Panc1 (cell line): Measurements from ENCODE around the gene FNDC4. TPM values are rescaled to one million over a fixed set of nuclear protein-coding genes. Genes with fewer than 3 reads are reported as not detected.

Source experiments
- ATAC-seq: fragments of 200-7000 bp; cut with Tn5 transposase; 2 replicates; pipeline ENCODE4 v1.9.1; 2020; ENCODE audit warnings: mild to moderate bottlenecking, moderate library complexity
- BruUV-seq: library from RNA; stranded (reverse); fragments of 400-500 nt; replicated peaks from 2 replicates; lab custom pipeline; 2021; lab: Mats Ljungman, UMichigan
- CTCF ChIA-PET: fragments of 300-600 bp; sonication (Branson Sonifier 250); formaldehyde crosslinking; loops from one replicate; lab custom pipeline; 2022; ENCODE audit warnings: antibody characterized with exemption; lab: Charles Lee
- POLR2A ChIA-PET: fragments of 300-600 bp; sonication (Branson Sonifier 250); formaldehyde crosslinking; loops from one replicate; lab custom pipeline; 2022; ENCODE audit warnings: antibody characterized with exemption; lab: Charles Lee
- DNase-seq: peaks from one replicate; pipeline ENCODE4 v3.0.0-alpha.2; 2010; ENCODE audit warnings: low read depth, low spot score
- H3K27ac ChIP-seq: 2 replicates; pipeline ENCODE4 v1.5.1; 2011; ENCODE audit warnings: mild to moderate bottlenecking, low read length, inconsistent platforms
- H3K27me3 ChIP-seq: fragments of 200-500 bp; sonication (Bioruptor generic); 2 replicates; pipeline ENCODE4 v1.6.0; 2014; ENCODE audit warnings: low read length, inconsistent platforms; ENCODE audit not compliant: control insufficient read depth, insufficient read depth
- H3K36me3 ChIP-seq: fragments of 200-500 bp; sonication (Bioruptor generic); 2 replicates; pipeline ENCODE4 v1.5.1; 2014; ENCODE audit warnings: inconsistent platforms, mild to moderate bottlenecking, low read length, moderate library complexity; ENCODE audit not compliant: control insufficient read depth, insufficient read depth
- H3K4me1 ChIP-seq: 2 replicates; pipeline ENCODE4 v1.5.1; 2011; ENCODE audit warnings: inconsistent platforms, mild to moderate bottlenecking, low read length, moderate library complexity; ENCODE audit not compliant: control insufficient read depth, insufficient read depth
- H3K4me3 ChIP-seq, 2 experiments: 2 replicates each; pipeline ENCODE4 v1.5.1; 2011 to 2012; ENCODE audit warnings: low read depth in 2 of 2, low read length in 2 of 2, mild to moderate bottlenecking in 2 of 2, inconsistent platforms in 1 of 2, moderate library complexity in 1 of 2
- H3K9me3 ChIP-seq: fragments of 200-500 bp; sonication (Bioruptor generic); 2 replicates; pipeline ENCODE4 v1.5.1; 2014; ENCODE audit warnings: low read depth, mild to moderate bottlenecking, inconsistent platforms, low read length, moderate library complexity; ENCODE audit not compliant: control insufficient read depth, insufficient read depth
- POLR2AphosphoS5 ChIP-seq: IDR thresholded peaks from 2 replicates; pipeline ENCODE4 v1.6.1; 2012; ENCODE audit warnings: mild to moderate bottlenecking, low read depth, low read length, moderate library complexity
- SIN3A ChIP-seq: IDR thresholded peaks from 2 replicates; pipeline ENCODE4 v1.6.1; 2012; ENCODE audit warnings: low read depth, mild to moderate bottlenecking, low read length, moderate library complexity, borderline replicate concordance; ENCODE audit not compliant: insufficient read depth
- TCF7L2 ChIP-seq: IDR thresholded peaks from 2 replicates; pipeline ENCODE4 v1.6.1; 2011; ENCODE audit warnings: mild to moderate bottlenecking, low read depth, low read length, inconsistent platforms
- in situ Hi-C: cut with HindIII; loops from 2 replicates; pipeline ENCODE4 v1.10.0; 2016; ENCODE audit warnings: low sequenced_read_pairs, low pct_unique_long_range_greater_than_20kb
- intact Hi-C: fragments of 100-400 bp; cut with micrococcal nuclease; formaldehyde crosslinking; loops from one replicate; pipeline ENCODE4 v1.10.0; 2022; ENCODE audit not compliant: unreplicated experiment
- total RNA-seq: library from RNA; stranded (reverse); gene quantifications from one replicate; pipeline ENCODE4 v1.2.1, GENCODE V29; 2021; ENCODE audit not compliant: unreplicated experiment
- TF ChIP-seq, protein P1 (sequence below), 2 experiments: IDR thresholded peaks; 2 replicates each; pipeline ENCODE4 v1.6.1; 2011 to 2012; ENCODE audit warnings: low read depth in 2 of 2, control low read depth in 1 of 2, low read length in 1 of 2, mild to moderate bottlenecking in 1 of 2, moderate library complexity in 1 of 2; ENCODE audit not compliant: insufficient read depth in 1 of 2
- TF ChIP-seq, protein P2 (sequence below): fragments of 450-650 bp; IDR thresholded peaks from 2 replicates; pipeline ENCODE4 v1.5.1; 2017; ENCODE audit warnings: mild to moderate bottlenecking

The FNDC4 gene
- total RNA-seq, 1 experiment from 2014 or later = 1.3 TPM

DNA sequence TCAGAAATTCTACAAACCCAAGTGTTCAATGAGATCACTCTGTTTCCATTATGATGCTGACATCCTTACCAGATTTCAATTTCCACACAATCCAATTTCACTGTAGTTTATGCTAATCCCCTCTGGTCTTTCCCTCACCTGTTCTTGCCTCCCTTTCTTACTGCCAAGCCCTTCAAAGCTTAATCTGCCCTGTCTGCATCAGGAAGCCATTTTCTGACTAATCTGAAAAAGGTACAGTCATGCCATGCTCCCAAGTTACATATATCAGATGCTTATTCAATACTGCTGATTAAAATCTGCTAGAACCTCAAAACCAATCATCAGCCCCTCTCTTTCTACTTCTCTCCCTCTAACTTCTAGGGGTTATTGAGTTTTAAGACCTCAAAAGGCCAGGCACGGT lies 43.9 kb downstream of the FNDC4 start:
- Histone ChIP-seq H3K4me1 (no peaks in the 10 kb centered on the region), H3K9me3 (no peaks in the 10 kb centered on the region), H3K27ac (no peak overlapping the region), H3K4me3 (no peak overlapping the region), H3K36me3 (no peaks in the 10 kb centered on the region), H3K27me3 (no peaks in the 10 kb centered on the region)
- DNase-seq (no peak), ATAC-seq (no peak)
- intact Hi-C loops = no loop called here
- BruUV-seq = no TSS peak
- POLR2A ChIA-PET = no interaction called here
- in situ Hi-C loops = no loop called here
- TF ChIP-seq, protein P1, sequence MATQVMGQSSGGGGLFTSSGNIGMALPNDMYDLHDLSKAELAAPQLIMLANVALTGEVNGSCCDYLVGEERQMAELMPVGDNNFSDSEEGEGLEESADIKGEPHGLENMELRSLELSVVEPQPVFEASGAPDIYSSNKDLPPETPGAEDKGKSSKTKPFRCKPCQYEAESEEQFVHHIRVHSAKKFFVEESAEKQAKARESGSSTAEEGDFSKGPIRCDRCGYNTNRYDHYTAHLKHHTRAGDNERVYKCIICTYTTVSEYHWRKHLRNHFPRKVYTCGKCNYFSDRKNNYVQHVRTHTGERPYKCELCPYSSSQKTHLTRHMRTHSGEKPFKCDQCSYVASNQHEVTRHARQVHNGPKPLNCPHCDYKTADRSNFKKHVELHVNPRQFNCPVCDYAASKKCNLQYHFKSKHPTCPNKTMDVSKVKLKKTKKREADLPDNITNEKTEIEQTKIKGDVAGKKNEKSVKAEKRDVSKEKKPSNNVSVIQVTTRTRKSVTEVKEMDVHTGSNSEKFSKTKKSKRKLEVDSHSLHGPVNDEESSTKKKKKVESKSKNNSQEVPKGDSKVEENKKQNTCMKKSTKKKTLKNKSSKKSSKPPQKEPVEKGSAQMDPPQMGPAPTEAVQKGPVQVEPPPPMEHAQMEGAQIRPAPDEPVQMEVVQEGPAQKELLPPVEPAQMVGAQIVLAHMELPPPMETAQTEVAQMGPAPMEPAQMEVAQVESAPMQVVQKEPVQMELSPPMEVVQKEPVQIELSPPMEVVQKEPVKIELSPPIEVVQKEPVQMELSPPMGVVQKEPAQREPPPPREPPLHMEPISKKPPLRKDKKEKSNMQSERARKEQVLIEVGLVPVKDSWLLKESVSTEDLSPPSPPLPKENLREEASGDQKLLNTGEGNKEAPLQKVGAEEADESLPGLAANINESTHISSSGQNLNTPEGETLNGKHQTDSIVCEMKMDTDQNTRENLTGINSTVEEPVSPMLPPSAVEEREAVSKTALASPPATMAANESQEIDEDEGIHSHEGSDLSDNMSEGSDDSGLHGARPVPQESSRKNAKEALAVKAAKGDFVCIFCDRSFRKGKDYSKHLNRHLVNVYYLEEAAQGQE (IDR thresholded peaks at IDR 0.05; ENCODE audit: insufficient read depth in 1 of 2, low read depth in 2 of 2, low read length in 1 of 2) = no peak
- no peak for TF ChIP-seq TCF7L2
- TF ChIP-seq POLR2AphosphoS5 = no peak
- no peak for TF ChIP-seq SIN3A
- TF ChIP-seq, protein P2, sequence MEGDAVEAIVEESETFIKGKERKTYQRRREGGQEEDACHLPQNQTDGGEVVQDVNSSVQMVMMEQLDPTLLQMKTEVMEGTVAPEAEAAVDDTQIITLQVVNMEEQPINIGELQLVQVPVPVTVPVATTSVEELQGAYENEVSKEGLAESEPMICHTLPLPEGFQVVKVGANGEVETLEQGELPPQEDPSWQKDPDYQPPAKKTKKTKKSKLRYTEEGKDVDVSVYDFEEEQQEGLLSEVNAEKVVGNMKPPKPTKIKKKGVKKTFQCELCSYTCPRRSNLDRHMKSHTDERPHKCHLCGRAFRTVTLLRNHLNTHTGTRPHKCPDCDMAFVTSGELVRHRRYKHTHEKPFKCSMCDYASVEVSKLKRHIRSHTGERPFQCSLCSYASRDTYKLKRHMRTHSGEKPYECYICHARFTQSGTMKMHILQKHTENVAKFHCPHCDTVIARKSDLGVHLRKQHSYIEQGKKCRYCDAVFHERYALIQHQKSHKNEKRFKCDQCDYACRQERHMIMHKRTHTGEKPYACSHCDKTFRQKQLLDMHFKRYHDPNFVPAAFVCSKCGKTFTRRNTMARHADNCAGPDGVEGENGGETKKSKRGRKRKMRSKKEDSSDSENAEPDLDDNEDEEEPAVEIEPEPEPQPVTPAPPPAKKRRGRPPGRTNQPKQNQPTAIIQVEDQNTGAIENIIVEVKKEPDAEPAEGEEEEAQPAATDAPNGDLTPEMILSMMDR = no peak
- CTCF ChIA-PET = no interaction called here

DNA sequence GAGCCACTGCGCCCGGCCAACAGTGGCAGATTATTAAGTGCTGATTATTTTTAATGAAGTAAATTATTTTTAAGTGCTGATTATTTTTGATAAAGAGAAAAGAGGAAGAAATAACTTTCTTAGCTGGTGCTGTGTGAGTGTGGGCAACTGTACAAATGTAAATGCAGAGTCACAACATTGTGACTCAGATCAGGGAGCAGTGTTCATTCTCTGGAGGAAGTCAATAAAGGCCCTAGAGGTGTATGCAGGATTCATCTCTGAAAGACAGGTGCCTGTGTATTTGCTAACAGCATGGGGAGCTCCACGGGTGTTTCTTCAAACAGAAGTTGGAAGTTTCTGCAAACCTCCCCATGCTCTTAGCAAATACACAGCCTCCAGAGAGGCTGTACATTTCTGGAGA lies 46.6 kb downstream of the FNDC4 start:
- H3K9me3 ChIP-seq = no peaks in the 10 kb centered on the region
- ChIA-PET POLR2A (no interaction called here), CTCF (interaction anchor here (0.6 kb wide), 1 partner anchor 47 kb away, joined by 6 read pairs; no protein-coding TSS in a partner anchor)
- DNase-seq (no peak), ATAC-seq (no peak)
- intact Hi-C loops = no loop called here
- no TSS peak for BruUV-seq
- H3K4me1 ChIP-seq = no peaks in the 10 kb centered on the region
- H3K27me3 ChIP-seq = no peaks in the 10 kb centered on the region
- no peaks in the 10 kb centered on the region for H3K36me3 ChIP-seq
- in situ Hi-C loops = no loop called here
- no peak overlapping the region for H3K27ac ChIP-seq
- no peak overlapping the region for H3K4me3 ChIP-seq
- TF ChIP-seq, protein P1 (IDR thresholded peaks at IDR 0.05; ENCODE audit: insufficient read depth in 1 of 2, low read depth in 2 of 2, low read length in 1 of 2) = no peak
- no peak for TF ChIP-seq TCF7L2
- TF ChIP-seq, protein P2 = no peak
- TF ChIP-seq POLR2AphosphoS5 = no peak
- TF ChIP-seq SIN3A = no peak
